ENCODE data around the gene TF.

GRCh38 chr3:133767607-133768006, 21.4 kb downstream of the TF start:
- no peak for TF ChIP-seq SETDB1 (IDR thresholded peaks at IDR 0.05; ENCODE audit: insufficient read length, low read length)
- TF ChIP-seq BCL11A (tag by site-specific recombination; IDR thresholded peaks at IDR 0.05; ENCODE audit: low read depth) = no peak
- TF ChIP-seq CTCF (tag by site-specific recombination; IDR thresholded peaks at IDR 0.05) = no peak
- no peak for TF ChIP-seq ZNF202 (tag by site-specific recombination; IDR thresholded peaks at IDR 0.05; ENCODE audit: borderline replicate concordance)
- no peak for TF ChIP-seq ZNF837 (tag by site-specific recombination; IDR thresholded peaks at IDR 0.05)
- no peak for TF ChIP-seq ZNF510 (tag by site-specific recombination; IDR thresholded peaks at IDR 0.05; ENCODE audit: insufficient replicate concordance)
- no peak for TF ChIP-seq ZNF670 (tag by site-specific recombination; IDR thresholded peaks at IDR 0.05; ENCODE audit: low read depth)
- TF ChIP-seq PRDM10 (tag by site-specific recombination; IDR thresholded peaks at IDR 0.05) = no peak
- no peak for TF ChIP-seq ZNF148 (tag by site-specific recombination; IDR thresholded peaks at IDR 0.05; ENCODE audit: borderline replicate concordance)
- TF ChIP-seq ZNF529 (tag by site-specific recombination; IDR thresholded peaks at IDR 0.05; ENCODE audit: insufficient replicate concordance) = no peak
- no peak for TF ChIP-seq ZNF677 (tag by site-specific recombination; IDR thresholded peaks at IDR 0.05)
- TF ChIP-seq ZNF639 (tag by site-specific recombination; IDR thresholded peaks at IDR 0.05) = no peak
- no peak for TF ChIP-seq ZNF37A (tag by site-specific recombination; IDR thresholded peaks at IDR 0.05)
- TF ChIP-seq ZNF768 (tag by site-specific recombination; IDR thresholded peaks at IDR 0.05) = no peak

All from HEK293 (cell line).